GM12865 (cell line): Measurements from ENCODE around the gene MLLT6.
A peak's percentile ranks its signal among the peaks of the same experiment; 100 is the strongest.
"Not testable (repeated sequence)": the region's sequence is repeated elsewhere in the genome, so short reads cannot be mapped to it uniquely, and the experiment has no call there.

Experiments
- DNase-seq: peaks from one replicate; pipeline ENCODE4 v3.0.0; 2010; ENCODE audit warnings: low read depth
- H3K4me3 ChIP-seq: 2 replicates; pipeline ENCODE4 v1.5.1; 2011; ENCODE audit warnings: mild to moderate bottlenecking, low read depth, low read length, control low read depth
- CTCF ChIP-seq: IDR thresholded peaks from 2 replicates; pipeline ENCODE4 v1.5.1; 2011; ENCODE audit warnings: low read length, control low read depth, low read depth, inconsistent platforms; ENCODE audit not compliant: insufficient read depth; ENCODE audit errors: missing control alignments

Gene MLLT6

GRCh38 chr17:38721802-38722201, 16.7 kb downstream of the MLLT6 start:
- no peak for TF ChIP-seq CTCF
- H3K4me3 ChIP-seq, result no peak overlapping the region
- no peak for DNase-seq

GRCh38 chr17:38724337-38724988, 19.4 kb downstream of the MLLT6 start:
- no peak for DNase-seq
- TF ChIP-seq CTCF, result no peak

GRCh38 chr17:38725066-38725465, 20.0 kb downstream of the MLLT6 start:
- TF ChIP-seq CTCF, result no peak
- DNase-seq, result no peak

More at GRCh38 chr17:38724337-38724988, 19.4 kb downstream of the MLLT6 start:
- H3K4me3 ChIP-seq, result no peak overlapping the region

GRCh38 chr17:38726145-38726544, 21.1 kb downstream of the MLLT6 start:
- not testable (repeated sequence) for DNase-seq, H3K4me3 ChIP-seq

More at GRCh38 chr17:38725066-38725465, 20.0 kb downstream of the MLLT6 start:
- H3K4me3 ChIP-seq, result no peak overlapping the region

GRCh38 chr17:38727736-38728135, 22.7 kb downstream of the MLLT6 start:
- no peak overlapping the region for H3K4me3 ChIP-seq
- no peak for TF ChIP-seq CTCF
- DNase-seq, result peak; percentile 39

GRCh38 chr17:38728290-38728831, 23.3 kb downstream of the MLLT6 start:
- H3K4me3 ChIP-seq, result no peak overlapping the region
- TF ChIP-seq CTCF, result no peak
- DNase-seq, result peak; percentile 83

GRCh38 chr17:38729368-38729885, 24.4 kb downstream of the MLLT6 start:
- no peak for TF ChIP-seq CTCF
- no peak for DNase-seq
- H3K4me3 ChIP-seq, result peak overlapping the region; percentile 56
